Mammary epithelial cell (primary cell): Measurements from ENCODE around the gene DNMT1.

Source experiments
- EZH2 ChIP-seq: IDR thresholded peaks from 2 replicates; pipeline ENCODE4 v1.6.1; 2012; ENCODE audit warnings: low read length, inconsistent platforms, borderline replicate concordance
- TF ChIP-seq, protein P1 (sequence below), 2 donors: IDR thresholded peaks in 1 of 2; conservative IDR thresholded peaks in 1 of 2; 2 replicates each; pipeline ENCODE4 v1.5.1; 2011 to 2012; ENCODE audit warnings: inconsistent platforms in 2 of 2, low read length in 2 of 2, mild to moderate bottlenecking in 2 of 2, control low read depth in 1 of 2, low read depth in 1 of 2; ENCODE audit not compliant: insufficient read depth in 1 of 2; ENCODE audit errors: extremely low read depth in 1 of 2

DNA sequence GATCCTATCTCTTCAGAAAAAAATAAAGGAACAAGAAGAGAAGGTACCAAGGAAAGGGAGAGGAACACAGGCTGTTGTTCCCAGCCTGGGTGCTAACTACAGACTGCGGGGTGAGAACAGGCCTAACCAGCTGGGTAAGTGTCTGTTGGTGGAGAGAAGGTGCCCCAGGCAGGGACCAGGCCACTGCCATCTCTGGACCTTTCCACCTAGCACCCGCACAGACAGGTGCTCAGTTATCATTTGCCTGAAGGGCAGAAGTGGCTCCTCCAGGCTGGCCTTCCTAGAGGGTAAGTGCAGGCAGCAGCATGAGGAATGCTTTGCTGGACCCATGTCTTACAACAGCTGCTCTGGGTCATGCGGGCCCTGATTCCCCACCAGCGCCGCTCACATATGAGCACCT, 10.1 kb downstream of the DNMT1 start:
- TF ChIP-seq, protein P1, sequence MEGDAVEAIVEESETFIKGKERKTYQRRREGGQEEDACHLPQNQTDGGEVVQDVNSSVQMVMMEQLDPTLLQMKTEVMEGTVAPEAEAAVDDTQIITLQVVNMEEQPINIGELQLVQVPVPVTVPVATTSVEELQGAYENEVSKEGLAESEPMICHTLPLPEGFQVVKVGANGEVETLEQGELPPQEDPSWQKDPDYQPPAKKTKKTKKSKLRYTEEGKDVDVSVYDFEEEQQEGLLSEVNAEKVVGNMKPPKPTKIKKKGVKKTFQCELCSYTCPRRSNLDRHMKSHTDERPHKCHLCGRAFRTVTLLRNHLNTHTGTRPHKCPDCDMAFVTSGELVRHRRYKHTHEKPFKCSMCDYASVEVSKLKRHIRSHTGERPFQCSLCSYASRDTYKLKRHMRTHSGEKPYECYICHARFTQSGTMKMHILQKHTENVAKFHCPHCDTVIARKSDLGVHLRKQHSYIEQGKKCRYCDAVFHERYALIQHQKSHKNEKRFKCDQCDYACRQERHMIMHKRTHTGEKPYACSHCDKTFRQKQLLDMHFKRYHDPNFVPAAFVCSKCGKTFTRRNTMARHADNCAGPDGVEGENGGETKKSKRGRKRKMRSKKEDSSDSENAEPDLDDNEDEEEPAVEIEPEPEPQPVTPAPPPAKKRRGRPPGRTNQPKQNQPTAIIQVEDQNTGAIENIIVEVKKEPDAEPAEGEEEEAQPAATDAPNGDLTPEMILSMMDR (conservative IDR thresholded peaks at IDR 0.05 in 1 of 2, IDR thresholded peaks at IDR 0.05 in 1 of 2; ENCODE audit: extremely low read depth in 1 of 2, insufficient read depth in 1 of 2, low read depth in 1 of 2, low read length in 2 of 2), result no peak
- TF ChIP-seq EZH2, result no peak
